K562 (cell line): ENCODE results near the gene DVL3. TPM values are rescaled to one million over a fixed set of nuclear protein-coding genes. Genes with fewer than 3 reads are reported as not detected.

Experiments
- E2F3 ChIP-seq: fragments of 250-450 bp; sonication (Bioruptor Pico); IDR thresholded peaks from 2 replicates; pipeline ENCODE4 v1.4.0; 2020; ENCODE audit warnings: mild to moderate bottlenecking
- ETV6 ChIP-seq, 3 experiments: fragments of 150-350 bp in 1 of 3; sonication (generic) in 1 of 3; formaldehyde crosslinking in 1 of 3; IDR thresholded peaks; 2 replicates each; pipeline versions ENCODE4 v1.6.1 to v1.8.0; 2014 to 2022; ENCODE audit warnings: borderline replicate concordance in 2 of 3, low read depth in 2 of 3, antibody characterized with exemption in 1 of 3, low read length in 1 of 3, mild to moderate bottlenecking in 1 of 3, missing genetic modification reagents in 1 of 3
- KAT2B ChIP-seq: IDR thresholded peaks from one replicate; pipeline ENCODE4 v1.6.1; 2012; ENCODE audit warnings: low read depth, mild to moderate bottlenecking, control low read depth, inconsistent platforms, low read length, moderate library complexity
- NCOA6 ChIP-seq: fragments of 450-650 bp; IDR thresholded peaks from 2 replicates; pipeline ENCODE4 v1.6.1; 2017; ENCODE audit warnings: mild to moderate bottlenecking
- NFXL1 ChIP-seq: fragments of 450-650 bp; formaldehyde crosslinking; IDR thresholded peaks from 2 replicates; pipeline ENCODE4 v1.4.0; 2021; ENCODE audit warnings: mild to moderate bottlenecking
- NR4A1 ChIP-seq, 2 experiments: fragments of 250-450 bp in 1 of 2; fragments of 450-650 bp in 1 of 2; sonication (Bioruptor Pico) in 1 of 2; IDR thresholded peaks; 2 replicates each; pipeline versions ENCODE4 v1.4.0 to v1.6.1; 2016 to 2020; ENCODE audit warnings: mild to moderate bottlenecking in 2 of 2, missing compliant biosample characterization in 1 of 2, missing genetic modification characterization in 1 of 2, moderate library complexity in 1 of 2
- PHF20 ChIP-seq: fragments of 450-650 bp; IDR thresholded peaks from 2 replicates; pipeline ENCODE4 v1.6.1; 2018; ENCODE audit not compliant: partially characterized antibody
- POLR3G ChIP-seq: IDR thresholded peaks from 2 replicates; pipeline ENCODE4 v1.6.1; 2011; ENCODE audit not compliant: insufficient read length, insufficient replicate concordance; ENCODE audit errors: extremely low read depth
- RBM25 ChIP-seq: fragments of 200-400 bp; formaldehyde crosslinking; IDR thresholded peaks from 2 replicates; pipeline ENCODE4 v1.6.1; 2018; ENCODE audit warnings: low read length, low read depth, moderate library complexity; ENCODE audit not compliant: severe bottlenecking
- SRSF7 ChIP-seq: fragments of 200-400 bp; formaldehyde crosslinking; optimal IDR thresholded peaks from 2 replicates; pipeline ENCODE3; 2017; ENCODE audit warnings: mild to moderate bottlenecking, low read depth, low read length
- TCF15 ChIP-seq: fragments of 250-450 bp; sonication (Bioruptor Pico); IDR thresholded peaks from 2 replicates; pipeline ENCODE4 v1.8.0; 2022; ENCODE audit warnings: moderate library complexity, mild to moderate bottlenecking, inconsistent platforms
- TCF3 ChIP-seq: sonication (generic); formaldehyde crosslinking; IDR thresholded peaks from 2 replicates; pipeline ENCODE4 v1.4.0; 2020; ENCODE audit warnings: mild to moderate bottlenecking, missing genetic modification reagents
- polyA plus RNA-seq, 8 experiments: library from polyadenylated mRNA; depleted of rRNA in 4 of 8; stranded (reverse) in 5 of 8; unstranded in 3 of 8; fragments of >200 nt; fragmentation: Nextera tagmentation in 2 of 8; fragmentation: Illumina TruSeq in 1 of 8; extraction: Ambion mirVana in 2 of 8; extraction: Trizol in 1 of 8; gene quantifications; 2 replicates each; pipeline versions ENCODE4 v1.2.1 to v1.2.3, GENCODE V29; 2011 to 2014; ENCODE audit warnings: inconsistent platforms in 1 of 8, missing spikeins in 1 of 8
- total RNA-seq, 7 experiments: library from RNA; depleted of rRNA in 6 of 7; stranded (reverse); fragments of >200 nt in 6 of 7; fragmentation: Illumina TruSeq in 2 of 7; extraction: Trizol in 2 of 7; gene quantifications; 2 replicates each; pipeline versions ENCODE4 v1.2.1 to v1.2.3, GENCODE V29; 2011 to 2021; ENCODE audit warnings: low replicate concordance in 1 of 7
- TF ChIP-seq, protein P1 (sequence below): fragments of 450-650 bp; IDR thresholded peaks from 2 replicates; pipeline ENCODE4 v1.6.1; 2018; ENCODE audit not compliant: partially characterized antibody
- TF ChIP-seq, protein P2 (sequence below): IDR thresholded peaks from 2 replicates; pipeline ENCODE4 v1.6.1; 2014; ENCODE audit warnings: antibody characterized with exemption
- TF ChIP-seq, protein P3 (sequence below), 2 experiments: IDR thresholded peaks; 2 replicates each; pipeline ENCODE4 v1.6.1; 2012; ENCODE audit warnings: improper control_type of control experiment in 2 of 2, low read depth in 2 of 2, low read length in 2 of 2, borderline replicate concordance in 1 of 2
- TF ChIP-seq, protein P4 (sequence below): IDR thresholded peaks from 2 replicates; pipeline ENCODE4 v1.6.1; 2016; ENCODE audit warnings: missing genetic modification characterization, missing compliant biosample characterization

Gene DVL3
- total and polyA plus RNA-seq, 9 of the 15 experiments (the other 6 are each of a cell fraction or from before 2014, with no cell fraction given), result 3.1 to 57.9 (median 20.1) TPM

- TF ChIP-seq, protein P1, sequence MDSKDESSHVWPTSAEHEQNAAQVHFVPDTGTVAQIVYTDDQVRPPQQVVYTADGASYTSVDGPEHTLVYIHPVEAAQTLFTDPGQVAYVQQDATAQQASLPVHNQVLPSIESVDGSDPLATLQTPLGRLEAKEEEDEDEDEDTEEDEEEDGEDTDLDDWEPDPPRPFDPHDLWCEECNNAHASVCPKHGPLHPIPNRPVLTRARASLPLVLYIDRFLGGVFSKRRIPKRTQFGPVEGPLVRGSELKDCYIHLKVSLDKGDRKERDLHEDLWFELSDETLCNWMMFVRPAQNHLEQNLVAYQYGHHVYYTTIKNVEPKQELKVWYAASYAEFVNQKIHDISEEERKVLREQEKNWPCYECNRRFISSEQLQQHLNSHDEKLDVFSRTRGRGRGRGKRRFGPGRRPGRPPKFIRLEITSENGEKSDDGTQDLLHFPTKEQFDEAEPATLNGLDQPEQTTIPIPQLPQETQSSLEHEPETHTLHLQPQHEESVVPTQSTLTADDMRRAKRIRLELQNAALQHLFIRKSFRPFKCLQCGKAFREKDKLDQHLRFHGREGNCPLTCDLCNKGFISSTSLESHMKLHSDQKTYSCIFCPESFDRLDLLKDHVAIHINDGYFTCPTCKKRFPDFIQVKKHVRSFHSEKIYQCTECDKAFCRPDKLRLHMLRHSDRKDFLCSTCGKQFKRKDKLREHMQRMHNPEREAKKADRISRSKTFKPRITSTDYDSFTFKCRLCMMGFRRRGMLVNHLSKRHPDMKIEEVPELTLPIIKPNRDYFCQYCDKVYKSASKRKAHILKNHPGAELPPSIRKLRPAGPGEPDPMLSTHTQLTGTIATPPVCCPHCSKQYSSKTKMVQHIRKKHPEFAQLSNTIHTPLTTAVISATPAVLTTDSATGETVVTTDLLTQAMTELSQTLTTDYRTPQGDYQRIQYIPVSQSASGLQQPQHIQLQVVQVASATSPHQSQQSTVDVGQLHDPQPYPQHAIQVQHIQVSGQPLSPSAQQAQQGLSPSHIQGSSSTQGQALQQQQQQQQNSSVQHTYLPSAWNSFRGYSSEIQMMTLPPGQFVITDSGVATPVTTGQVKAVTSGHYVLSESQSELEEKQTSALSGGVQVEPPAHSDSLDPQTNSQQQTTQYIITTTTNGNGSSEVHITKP, result peak; percentile 90
- TF ChIP-seq, protein P2, sequence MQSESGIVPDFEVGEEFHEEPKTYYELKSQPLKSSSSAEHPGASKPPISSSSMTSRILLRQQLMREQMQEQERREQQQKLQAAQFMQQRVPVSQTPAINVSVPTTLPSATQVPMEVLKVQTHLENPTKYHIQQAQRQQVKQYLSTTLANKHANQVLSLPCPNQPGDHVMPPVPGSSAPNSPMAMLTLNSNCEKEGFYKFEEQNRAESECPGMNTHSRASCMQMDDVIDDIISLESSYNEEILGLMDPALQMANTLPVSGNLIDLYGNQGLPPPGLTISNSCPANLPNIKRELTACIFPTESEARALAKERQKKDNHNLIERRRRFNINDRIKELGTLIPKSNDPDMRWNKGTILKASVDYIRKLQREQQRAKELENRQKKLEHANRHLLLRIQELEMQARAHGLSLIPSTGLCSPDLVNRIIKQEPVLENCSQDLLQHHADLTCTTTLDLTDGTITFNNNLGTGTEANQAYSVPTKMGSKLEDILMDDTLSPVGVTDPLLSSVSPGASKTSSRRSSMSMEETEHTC, result no peak
- TF ChIP-seq SRSF7, result no peak
- TF ChIP-seq NFXL1 (CRISPR knock-in tag), result no peak
- TF ChIP-seq, protein P3, sequence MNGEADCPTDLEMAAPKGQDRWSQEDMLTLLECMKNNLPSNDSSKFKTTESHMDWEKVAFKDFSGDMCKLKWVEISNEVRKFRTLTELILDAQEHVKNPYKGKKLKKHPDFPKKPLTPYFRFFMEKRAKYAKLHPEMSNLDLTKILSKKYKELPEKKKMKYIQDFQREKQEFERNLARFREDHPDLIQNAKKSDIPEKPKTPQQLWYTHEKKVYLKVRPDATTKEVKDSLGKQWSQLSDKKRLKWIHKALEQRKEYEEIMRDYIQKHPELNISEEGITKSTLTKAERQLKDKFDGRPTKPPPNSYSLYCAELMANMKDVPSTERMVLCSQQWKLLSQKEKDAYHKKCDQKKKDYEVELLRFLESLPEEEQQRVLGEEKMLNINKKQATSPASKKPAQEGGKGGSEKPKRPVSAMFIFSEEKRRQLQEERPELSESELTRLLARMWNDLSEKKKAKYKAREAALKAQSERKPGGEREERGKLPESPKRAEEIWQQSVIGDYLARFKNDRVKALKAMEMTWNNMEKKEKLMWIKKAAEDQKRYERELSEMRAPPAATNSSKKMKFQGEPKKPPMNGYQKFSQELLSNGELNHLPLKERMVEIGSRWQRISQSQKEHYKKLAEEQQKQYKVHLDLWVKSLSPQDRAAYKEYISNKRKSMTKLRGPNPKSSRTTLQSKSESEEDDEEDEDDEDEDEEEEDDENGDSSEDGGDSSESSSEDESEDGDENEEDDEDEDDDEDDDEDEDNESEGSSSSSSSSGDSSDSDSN (IDR thresholded peaks at IDR 0.05; ENCODE audit: borderline replicate concordance in 1 of 2, low read depth in 2 of 2, low read length in 2 of 2), result peak; percentile 92 to 94
- no peak for TF ChIP-seq E2F3 (CRISPR knock-in tag)
- peak; percentile 28; the same call in 1 of the 2 replicates for TF ChIP-seq TCF15
- TF ChIP-seq KAT2B, result peak; percentile 88
- TF ChIP-seq RBM25, result no peak
- TF ChIP-seq TCF3 (CRISPR knock-in tag), result peak; percentile 19; the same call in 1 of the 2 replicates
- no peak for TF ChIP-seq POLR3G
- TF ChIP-seq PHF20, result peak; percentile 99
- TF ChIP-seq, protein P4, sequence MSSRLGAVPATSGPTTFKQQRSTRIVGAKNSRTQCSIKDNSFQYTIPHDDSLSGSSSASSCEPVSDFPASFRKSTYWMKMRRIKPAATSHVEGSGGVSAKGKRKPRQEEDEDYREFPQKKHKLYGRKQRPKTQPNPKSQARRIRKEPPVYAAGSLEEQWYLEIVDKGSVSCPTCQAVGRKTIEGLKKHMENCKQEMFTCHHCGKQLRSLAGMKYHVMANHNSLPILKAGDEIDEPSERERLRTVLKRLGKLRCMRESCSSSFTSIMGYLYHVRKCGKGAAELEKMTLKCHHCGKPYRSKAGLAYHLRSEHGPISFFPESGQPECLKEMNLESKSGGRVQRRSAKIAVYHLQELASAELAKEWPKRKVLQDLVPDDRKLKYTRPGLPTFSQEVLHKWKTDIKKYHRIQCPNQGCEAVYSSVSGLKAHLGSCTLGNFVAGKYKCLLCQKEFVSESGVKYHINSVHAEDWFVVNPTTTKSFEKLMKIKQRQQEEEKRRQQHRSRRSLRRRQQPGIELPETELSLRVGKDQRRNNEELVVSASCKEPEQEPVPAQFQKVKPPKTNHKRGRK (tag), result no peak
- TF ChIP-seq NCOA6, result no peak
- peak; percentile 39; the same call in 1 of the 2 replicates for TF ChIP-seq NR4A1 (CRISPR knock-in tag; IDR thresholded peaks at IDR 0.05)
- 0 out of 2 replicates have a peak, but pooled peaks have one; percentile 37 for TF ChIP-seq NR4A1 (tag; IDR thresholded peaks at IDR 0.05)
- 0 out of 4 replicates have a peak, but pooled peaks have one; percentile 45 to 58 for TF ChIP-seq ETV6 (IDR thresholded peaks at IDR 0.05; ENCODE audit: borderline replicate concordance in 1 of 2, low read depth in 2 of 2, low read length in 1 of 2)
- no peak for TF ChIP-seq ETV6 (CRISPR knock-in tag; IDR thresholded peaks at IDR 0.05; ENCODE audit: borderline replicate concordance)
Measured at GRCh38 chr3:184135149-184135910, 19.8 kb upstream of the DVL3 start, which contains the start of gene EIF2B5 (continued).
